NCI-H345 treated with DMSO at 0.1 percent for 48 hours (cell line): ENCODE data around the gene CEP20.
"Not testable (repeated sequence)": the region's sequence is repeated elsewhere in the genome, so short reads cannot be mapped to it uniquely, and the experiment has no call there.

ENCODE experiments used
- DNase-seq: peaks from one replicate; lab custom pipeline; 2025; ENCODE audit not compliant: unreplicated experiment; lab: John Stamatoyannopoulos, UW

Gene CEP20

GRCh38 chr16:15858921-15859668 is 29.3 kb downstream of the CEP20 start:
- DNase-seq, result no peak

DNA sequence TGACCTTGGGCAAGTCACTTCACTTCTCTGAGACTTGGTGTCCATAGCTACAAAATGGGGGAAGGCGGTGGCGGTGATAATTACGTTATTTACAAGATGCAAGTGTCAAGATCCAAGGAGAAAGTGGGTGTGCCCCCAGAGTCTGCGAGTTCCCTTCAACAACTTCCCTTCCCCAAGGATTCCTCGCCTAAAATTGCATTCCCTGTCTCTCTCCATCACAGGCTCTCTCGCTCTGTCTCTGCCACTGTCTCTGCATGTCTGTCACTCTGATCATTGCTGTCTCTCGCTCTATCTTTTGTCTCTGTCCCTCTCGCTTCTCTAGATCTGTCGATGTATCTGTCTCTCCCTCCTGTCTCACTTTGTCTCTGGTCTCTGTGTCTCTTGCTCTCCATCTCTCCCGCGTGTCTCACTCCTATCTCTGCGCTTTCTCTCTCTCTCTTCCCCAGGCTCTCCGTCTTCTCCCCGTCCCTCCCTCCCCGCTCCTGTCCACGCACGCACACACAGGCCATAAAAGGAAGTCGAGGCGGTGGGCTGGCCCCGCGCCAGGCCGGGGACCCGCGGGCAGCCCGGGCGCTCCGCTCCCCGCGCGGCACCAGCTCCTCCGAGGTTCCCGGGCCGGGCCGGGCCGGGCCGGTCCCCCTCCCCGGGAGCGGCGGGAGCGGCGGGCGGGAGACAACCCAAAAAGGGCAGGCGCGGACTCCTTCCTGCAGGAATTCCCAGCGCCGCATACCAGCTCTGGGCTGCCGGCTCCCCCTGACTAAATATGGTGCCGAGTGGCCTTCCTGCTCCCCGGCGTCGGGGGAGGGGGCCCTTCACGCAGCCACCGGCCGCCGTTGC is 30.5 kb downstream of the CEP20 start:
- no peak for DNase-seq

DNA sequence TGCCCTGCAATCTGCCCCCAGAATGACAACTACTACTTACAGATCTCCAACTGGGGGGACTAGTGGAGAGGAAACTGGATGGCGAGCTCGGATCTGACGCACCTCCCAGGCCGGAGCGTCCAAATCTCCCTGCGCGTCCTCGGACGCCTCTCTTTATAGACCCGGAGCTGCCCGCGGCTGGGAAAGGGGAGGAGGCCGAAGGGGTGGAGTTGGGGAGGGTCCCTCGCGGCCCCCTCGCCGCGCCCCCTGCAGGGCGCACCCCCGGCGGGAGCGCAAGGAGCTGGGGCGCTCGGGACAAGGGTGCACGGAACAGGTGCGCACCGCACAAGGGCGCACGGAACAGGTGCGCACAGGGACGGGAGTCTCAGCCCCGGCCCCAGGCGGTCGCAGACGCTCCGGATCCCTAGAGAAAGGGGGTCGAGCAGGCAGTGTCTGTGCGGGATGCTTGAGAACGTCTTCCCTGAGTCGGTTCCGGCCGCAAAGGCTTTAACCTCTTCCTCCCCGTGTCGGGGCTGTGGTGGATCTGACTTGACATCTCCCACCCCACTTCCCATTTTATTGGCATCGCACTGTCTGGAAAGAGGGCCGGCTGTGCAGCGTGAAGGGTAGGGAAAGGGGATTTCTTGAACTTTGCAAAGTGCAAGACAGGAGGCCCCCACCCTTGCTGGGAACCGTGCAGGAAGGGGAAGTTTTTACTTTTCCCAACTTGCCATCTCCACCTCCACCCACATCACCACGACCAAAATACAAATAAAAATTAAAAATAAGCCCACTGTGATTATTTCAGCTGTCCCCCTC is 31.3 kb downstream of the CEP20 start, which contains the start of gene MYH11:
TSS of gene MYH11 (minus strand) at position 128 of the 798 bp plus-strand sequence. CDS start 18,776 bp downstream, outside the sequence.
- DNase-seq, result no peak

GRCh38 chr16:15856182-15856581 is 32.2 kb downstream of the CEP20 start:
- DNase-seq, result no peak

- DNase-seq, result no peak
Measured at GRCh38 chr16:15855704-15856003, 32.7 kb downstream of the CEP20 start.

DNA sequence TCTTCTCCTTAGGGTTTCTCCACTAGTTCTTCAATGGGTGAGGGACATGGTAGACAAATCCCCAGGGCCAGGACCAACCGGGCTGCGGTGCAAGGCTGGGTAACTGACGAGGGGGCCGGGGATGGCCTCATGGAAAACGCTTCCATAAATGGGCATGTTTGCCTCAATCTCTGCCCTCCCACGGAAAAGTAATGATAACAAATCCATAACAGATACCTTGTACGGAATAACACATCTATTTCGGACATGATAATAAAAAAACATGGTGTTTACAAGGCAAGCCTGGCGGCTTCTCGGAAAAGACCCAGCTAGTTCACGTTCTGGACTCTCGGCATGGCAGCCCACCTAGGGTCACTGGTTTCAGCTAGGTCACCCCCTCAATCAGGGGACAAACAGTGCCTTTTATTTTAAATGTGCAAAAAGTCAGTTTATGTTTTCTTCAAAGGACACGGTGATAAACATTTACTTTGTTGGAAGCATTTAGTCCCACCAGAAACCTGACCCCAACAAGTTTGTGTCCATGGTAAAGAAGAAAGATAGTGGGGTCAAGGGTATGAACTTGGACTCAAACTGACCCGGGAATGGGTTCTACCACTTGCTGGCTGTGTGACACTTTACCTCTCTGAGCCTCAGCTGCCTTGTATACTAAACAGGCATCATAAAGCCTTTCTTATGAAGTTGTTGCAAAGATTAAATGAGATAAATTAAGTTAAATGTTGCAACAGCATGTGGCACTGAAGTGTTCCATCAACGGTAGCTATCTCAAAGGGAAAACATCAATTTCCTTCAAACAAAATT is 33.3 kb downstream of the CEP20 start:
- no peak for DNase-seq

DNA sequence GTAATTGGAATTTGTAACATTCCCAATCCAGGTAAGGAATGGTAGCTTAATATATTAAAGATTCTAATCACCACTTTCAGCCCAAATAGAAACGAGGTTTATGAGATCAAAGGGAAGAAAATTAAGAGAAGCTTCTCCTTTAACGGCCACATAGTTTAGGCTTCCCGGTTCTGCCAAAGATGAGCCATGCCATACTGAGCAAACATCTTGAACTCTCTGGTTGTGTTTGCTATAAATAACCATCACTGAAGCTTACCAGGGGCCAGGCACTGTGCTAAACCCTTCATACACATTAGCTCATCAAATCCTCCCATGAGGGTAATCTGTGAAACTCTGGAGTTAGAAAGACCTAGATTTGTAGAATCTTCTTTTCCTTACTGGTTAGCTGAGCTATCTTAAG is 34.3 kb downstream of the CEP20 start:
- no peak for DNase-seq

GRCh38 chr16:15853021-15853420 is 35.4 kb downstream of the CEP20 start:
- no peak for DNase-seq

- not testable (repeated sequence) for DNase-seq
Measured at GRCh38 chr16:15850555-15850954, 37.8 kb downstream of the CEP20 start.

DNA sequence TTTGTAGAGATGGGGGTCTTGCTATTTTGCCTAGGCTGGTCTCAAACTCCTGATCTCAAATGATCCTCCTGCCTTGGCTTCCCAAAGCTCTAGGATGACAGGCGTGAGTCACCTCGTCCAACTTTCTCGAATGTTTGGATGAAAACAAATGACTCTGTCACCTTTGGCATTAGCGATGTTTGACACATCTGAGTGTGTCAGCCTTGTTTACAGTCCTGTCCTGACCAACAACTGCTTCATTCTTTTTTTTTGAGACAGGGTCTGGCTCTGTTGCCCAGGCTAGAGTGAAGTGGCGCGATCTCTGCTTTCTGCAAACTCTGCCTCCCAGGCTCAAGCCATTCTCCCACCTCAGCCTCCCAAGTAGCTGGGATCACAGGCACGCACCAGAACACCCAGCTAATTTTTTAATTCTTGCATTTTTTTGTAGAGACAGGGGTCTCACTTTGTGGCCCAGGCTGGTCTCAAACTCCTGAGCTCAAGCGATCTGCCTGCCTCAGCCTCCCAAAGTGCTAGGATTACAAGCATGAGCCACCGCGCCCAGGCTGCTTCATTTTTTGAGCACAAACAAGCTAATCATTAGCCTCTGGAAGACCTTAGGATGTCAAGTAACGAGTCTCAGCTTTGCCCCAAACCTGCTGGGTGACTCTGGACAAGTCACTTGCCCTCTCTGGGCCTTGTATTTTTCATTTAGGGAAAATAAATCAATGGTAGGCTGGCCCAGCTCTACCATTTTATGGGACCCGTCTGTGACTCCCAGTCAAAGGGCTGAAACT is 39.0 kb downstream of the CEP20 start:
- no peak for DNase-seq

DNA sequence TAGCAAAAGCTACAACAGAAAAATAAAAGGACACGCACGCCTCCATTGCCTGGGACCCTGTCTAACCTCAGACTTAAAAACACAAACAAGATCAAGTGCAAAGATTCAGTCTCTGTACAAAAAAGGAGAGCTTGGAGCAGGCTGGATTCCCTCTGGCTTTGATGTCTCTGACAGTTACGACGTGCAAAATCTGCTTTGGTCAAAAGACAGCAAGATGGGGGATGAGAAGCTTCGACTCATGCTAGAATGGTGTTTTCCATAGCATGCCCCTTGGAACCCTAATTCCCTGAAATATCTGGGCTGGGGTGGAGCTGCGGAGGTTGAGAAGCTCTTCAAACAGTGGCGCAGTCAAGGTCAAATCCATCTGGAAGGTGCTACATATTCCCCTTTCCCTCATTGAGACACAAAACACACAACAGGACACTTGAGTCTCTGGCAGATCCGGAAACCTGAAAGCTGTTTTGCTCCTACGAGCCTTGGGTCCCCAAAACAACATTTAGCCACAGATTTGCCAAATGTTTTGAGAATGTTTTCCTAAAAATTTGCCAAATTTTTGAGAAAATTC is 40.7 kb downstream of the CEP20 start:
- DNase-seq, result no peak

DNA sequence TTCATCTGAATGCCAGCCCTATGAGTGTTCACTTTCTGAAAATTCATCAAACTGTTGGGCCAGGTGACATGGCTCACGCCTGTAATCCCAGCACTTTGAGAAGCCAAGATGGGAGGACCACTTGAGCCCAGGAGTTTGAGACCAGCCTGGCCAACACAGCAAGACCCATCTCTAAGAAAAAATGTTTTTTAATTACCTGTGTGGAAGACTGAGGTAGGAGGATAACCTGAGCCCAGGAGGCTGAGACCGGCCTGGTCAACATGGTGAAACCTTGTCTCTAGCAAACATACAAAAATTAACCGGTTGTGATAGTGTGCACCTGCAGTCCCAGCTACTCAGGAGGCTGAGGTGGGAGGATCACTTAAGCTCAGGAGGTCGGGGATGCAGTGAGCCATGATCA is 41.9 kb downstream of the CEP20 start:
- no peak for DNase-seq

- DNase-seq, result no peak
Measured at GRCh38 chr16:15843635-15844279, 44.6 kb downstream of the CEP20 start.

DNA sequence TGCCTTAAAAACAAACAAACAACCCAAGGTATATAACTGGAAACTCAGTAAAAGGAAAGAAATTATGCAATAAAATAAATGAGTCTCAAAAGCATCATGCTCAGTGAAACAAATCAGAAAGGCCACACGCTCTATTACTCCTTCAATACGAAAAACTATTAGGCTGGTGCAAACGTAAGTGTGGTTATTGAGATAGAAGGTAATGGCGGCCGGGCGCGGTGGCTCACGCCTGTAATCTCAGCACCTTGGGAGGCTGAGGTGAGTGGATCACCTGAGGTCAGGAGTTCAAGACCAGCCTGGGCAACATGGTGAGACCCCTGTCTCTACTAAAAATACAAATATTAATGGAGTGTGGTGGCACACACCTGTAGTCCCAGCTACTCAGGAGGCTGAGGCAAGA is 49.2 kb downstream of the CEP20 start:
- not testable (repeated sequence) for DNase-seq

DNA sequence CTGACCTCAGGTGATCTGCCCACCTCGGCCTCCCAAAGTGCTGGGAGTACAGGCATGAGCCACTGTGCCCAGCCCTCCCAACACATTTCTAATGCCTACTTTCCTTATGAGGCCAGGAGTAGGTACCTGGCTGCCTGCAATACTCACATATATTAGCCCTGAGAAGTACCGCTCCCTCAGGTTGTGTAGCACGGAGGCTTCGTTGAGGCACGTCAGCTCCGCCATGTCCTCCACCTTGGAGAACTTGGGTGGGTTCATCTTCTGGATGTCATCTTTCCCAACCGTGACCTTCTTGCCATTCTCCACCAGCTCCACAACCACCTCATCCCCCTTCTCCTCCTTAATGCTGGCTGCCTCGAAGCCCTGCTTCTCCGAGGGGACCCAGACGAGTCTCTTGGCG is 50.6 kb downstream of the CEP20 start:
- DNase-seq, result no peak

DNA sequence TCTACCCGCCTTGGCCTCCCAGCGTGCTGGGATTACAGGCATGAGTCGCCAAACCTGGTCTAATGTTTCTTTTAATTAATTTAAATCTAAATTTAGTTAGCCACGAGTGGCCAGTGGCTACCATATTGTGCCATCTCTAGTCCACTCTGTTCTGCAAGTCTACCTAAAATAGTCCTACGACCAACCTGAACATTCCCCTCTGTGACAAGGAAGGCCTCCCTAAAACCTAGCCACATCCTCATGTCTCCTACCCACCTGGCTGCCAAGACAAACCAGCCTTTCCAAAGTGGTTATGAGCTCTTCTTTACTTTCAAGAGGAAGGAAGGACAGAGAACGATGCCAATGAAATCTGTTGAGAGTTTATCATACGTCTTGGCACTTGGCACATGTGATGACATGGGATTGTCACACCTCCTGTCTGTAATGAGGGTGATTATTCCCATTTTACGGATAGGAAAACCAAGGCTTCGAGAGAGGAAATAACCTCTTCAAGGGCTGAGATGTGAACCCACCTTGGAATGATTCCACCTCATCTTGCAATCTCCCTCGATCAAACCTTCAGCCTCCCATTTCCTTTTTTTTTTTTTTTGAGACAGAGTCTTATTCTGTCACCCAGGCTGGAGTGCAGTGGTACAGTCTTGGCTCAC is 51.3 kb downstream of the CEP20 start:
- DNase-seq, result no peak

GRCh38 chr16:15836074-15836473 is 52.3 kb downstream of the CEP20 start:
- DNase-seq, result no peak

- no peak for DNase-seq
Measured at GRCh38 chr16:15835136-15835878, 53.1 kb downstream of the CEP20 start.
